Large intestine (tissue), 3 donors: ENCODE measurements around the gene FAM228B. TPM values are rescaled to one million over a fixed set of nuclear protein-coding genes. Genes with fewer than 3 reads are reported as not detected.
A peak's percentile ranks its signal among the peaks of the same experiment; 100 is the strongest.
"Not testable (repeated sequence)": the region's sequence is repeated elsewhere in the genome, so short reads cannot be mapped to it uniquely, and the experiment has no call there.

Source experiments
- DNase-seq, 2 donors: peaks; one replicate each; pipeline versions ENCODE4 v3.0.0 to v3.0.0-alpha.2; 2013
- H3K27ac ChIP-seq: one replicate; pipeline ENCODE4 v1.5.1; 2013; ENCODE audit warnings: low read length
- H3K27me3 ChIP-seq: 2 replicates; pipeline ENCODE4 v1.6.1; 2013; ENCODE audit warnings: low read length; ENCODE audit not compliant: control insufficient read depth, insufficient read depth
- H3K36me3 ChIP-seq: 2 replicates; pipeline ENCODE4 v1.6.1; 2013; ENCODE audit warnings: low read length; ENCODE audit not compliant: control insufficient read depth, insufficient read depth
- H3K4me1 ChIP-seq: one replicate; pipeline ENCODE4 v1.6.1; 2013; ENCODE audit warnings: low read length; ENCODE audit not compliant: control insufficient read depth, insufficient read depth
- H3K4me3 ChIP-seq: one replicate; pipeline ENCODE4 v1.5.1; 2013; ENCODE audit warnings: low read length
- H3K9me3 ChIP-seq: one replicate; pipeline ENCODE4 v1.6.1; 2013; ENCODE audit warnings: mild to moderate bottlenecking, low read depth, low read length, moderate library complexity; ENCODE audit not compliant: control insufficient read depth
- WGBS: methylation state at CpG from one replicate; pipeline ENCODE4 v1.1.5; 2013; ENCODE audit warnings: low lambda C conversion rate; ENCODE audit not compliant: insufficient coverage; 5-methylcytosine and 5-hydroxymethylcytosine counted together
- polyA plus RNA-seq: library from polyadenylated mRNA; unstranded; fragments of 120-200 nt; gene quantifications from one replicate; pipeline ENCODE4 v1.2.1, GENCODE V29; 2013

Gene FAM228B
- polyA plus RNA-seq, 1 donor = 14.1 TPM

GRCh38 chr2:24083567-24084385 is 39.5 kb upstream of the FAM228B start:
- Histone ChIP-seq H3K27ac (peak overlapping the region; percentile 94), H3K4me3 (peak overlapping the region; percentile 67), H3K4me1 (peaks cover 16% of the 10 kb centered on the region), H3K27me3 (no peaks in the 10 kb centered on the region), H3K36me3 (peaks cover 30% of the 10 kb centered on the region), H3K9me3 (no peaks in the 10 kb centered on the region)
- WGBS = no CpG with 5 or more reads among the region's 30 CpGs
- DNase-seq = peak; percentile 95 to 99

GRCh38 chr2:24084386-24085199 is 38.7 kb upstream of the FAM228B start, which contains the start of gene TP53I3:
Gene TP53I3, minus strand, starts transcription at chr2:24084834. Its CDS starts 508 bp downstream, at chr2:24084326.
- peaks cover 30% of the 10 kb centered on the region for H3K36me3 ChIP-seq
- peak within 1 kb of the TSS; percentile 67 for H3K4me3 ChIP-seq
- WGBS = no CpG with 5 or more reads among the region's 44 CpGs
- H3K27ac ChIP-seq = peak within 1 kb of the TSS; percentile 94
- DNase-seq = peak in 1 of 2 donors; percentile 95
- peaks cover 16% of the 10 kb centered on the region for H3K4me1 ChIP-seq
- no peaks in the 10 kb centered on the region for H3K9me3 ChIP-seq
- no peaks in the 10 kb centered on the region for H3K27me3 ChIP-seq

- H3K27ac ChIP-seq = peak overlapping the region; percentile 94
- no CpG with 5 or more reads among the region's 11 CpGs for WGBS
- peaks cover 26% of the 10 kb centered on the region for H3K36me3 ChIP-seq
- H3K4me3 ChIP-seq = peak overlapping the region; percentile 67
- H3K9me3 ChIP-seq = no peaks in the 10 kb centered on the region
- DNase-seq = no peak
- no peaks in the 10 kb centered on the region for H3K27me3 ChIP-seq
- H3K4me1 ChIP-seq = peaks cover 16% of the 10 kb centered on the region
Measured at GRCh38 chr2:24085200-24085489, 38.1 kb upstream of the FAM228B start.

GRCh38 chr2:24086241-24086640 is 37.0 kb upstream of the FAM228B start:
- Histone ChIP-seq H3K9me3 (no peaks in the 10 kb centered on the region), H3K27ac (no peak overlapping the region), H3K27me3 (no peaks in the 10 kb centered on the region), H3K4me3 (no peak overlapping the region), H3K4me1 (peaks cover 16% of the 10 kb centered on the region), H3K36me3 (peaks cover 18% of the 10 kb centered on the region)
- no peak for DNase-seq
- WGBS = 100% methylated on average over 1 of the region's 1 CpG

- Histone ChIP-seq H3K36me3 (peaks cover 14% of the 10 kb centered on the region), H3K4me3 (no peak overlapping the region), H3K4me1 (peaks cover 16% of the 10 kb centered on the region), H3K9me3 (no peaks in the 10 kb centered on the region), H3K27ac (no peak overlapping the region), H3K27me3 (no peaks in the 10 kb centered on the region)
- DNase-seq = no peak
- WGBS = 69% methylated on average over 2 of the region's 3 CpGs
Measured at GRCh38 chr2:24087032-24087431, 36.2 kb upstream of the FAM228B start.

- no peak overlapping the region for H3K27ac ChIP-seq
- no CpG with 5 or more reads among the region's 2 CpGs for WGBS
- peaks cover 5% of the 10 kb centered on the region for H3K4me1 ChIP-seq
- no peaks in the 10 kb centered on the region for H3K9me3 ChIP-seq
- H3K4me3 ChIP-seq = no peak overlapping the region
- H3K36me3 ChIP-seq = peaks cover 4% of the 10 kb centered on the region
- no peaks in the 10 kb centered on the region for H3K27me3 ChIP-seq
- no peak for DNase-seq
Measured at GRCh38 chr2:24088821-24089359, 34.4 kb upstream of the FAM228B start.

- WGBS = no CpG with 5 or more reads among the region's 5 CpGs
- not testable (repeated sequence) for H3K9me3 ChIP-seq, H3K4me3 ChIP-seq, DNase-seq, H3K27ac ChIP-seq, H3K36me3 ChIP-seq, H3K27me3 ChIP-seq, H3K4me1 ChIP-seq
Measured at GRCh38 chr2:24093270-24093669, 30.0 kb upstream of the FAM228B start.

GRCh38 chr2:24095171-24095677 is 28.0 kb upstream of the FAM228B start:
- no CpG with 5 or more reads among the region's 17 CpGs for WGBS
- not testable (repeated sequence) for H3K36me3 ChIP-seq, H3K27ac ChIP-seq, H3K4me1 ChIP-seq, H3K4me3 ChIP-seq, H3K9me3 ChIP-seq, DNase-seq, H3K27me3 ChIP-seq

- H3K36me3 ChIP-seq, H3K4me1 ChIP-seq, H3K27ac ChIP-seq, H3K9me3 ChIP-seq, H3K27me3 ChIP-seq, DNase-seq, H3K4me3 ChIP-seq: not testable (repeated sequence)
- WGBS = no CpG with 5 or more reads among the region's 2 CpGs
Measured at GRCh38 chr2:24100732-24101131, 22.5 kb upstream of the FAM228B start.

- no peak overlapping the region for H3K27ac ChIP-seq
Measured at GRCh38 chr2:24101992-24102391, 21.3 kb upstream of the FAM228B start.

More at GRCh38 chr2:24101992-24102391, 21.3 kb upstream of the FAM228B start:
- DNase-seq = no peak
- WGBS = 88% methylated on average over 1 of the region's 2 CpGs
- no peaks in the 10 kb centered on the region for H3K27me3 ChIP-seq
- no peaks in the 10 kb centered on the region for H3K36me3 ChIP-seq
- no peak overlapping the region for H3K4me3 ChIP-seq
- peaks cover 4% of the 10 kb centered on the region for H3K9me3 ChIP-seq
- H3K4me1 ChIP-seq = no peaks in the 10 kb centered on the region
